Measurements from ENCODE around the gene PNLIPRP1. TPM values are rescaled to one million over a fixed set of nuclear protein-coding genes. Genes with fewer than 3 reads are reported as not detected.

PNLIPRP1 gene
- total RNA-seq, 1 experiment from 2014 or later = 1.6 TPM

DNA sequence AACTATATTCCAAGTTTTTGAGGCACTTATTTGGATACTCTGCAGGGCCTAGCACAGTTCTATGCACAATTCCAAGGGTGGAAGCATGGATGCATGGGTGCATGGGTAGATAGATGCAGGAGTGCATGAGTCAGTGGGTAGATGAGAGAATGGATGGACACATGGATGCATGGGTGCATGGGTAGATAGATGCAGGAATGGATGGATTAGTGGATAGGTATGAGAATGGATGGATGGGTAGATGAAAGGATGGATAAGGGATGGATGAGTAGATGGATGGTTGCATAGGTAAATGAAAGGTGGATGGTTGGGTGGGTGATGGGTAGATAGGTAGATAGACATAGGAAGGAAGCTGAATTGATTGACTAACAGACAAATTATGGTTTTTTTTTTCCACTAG, 45.6 kb downstream of the PNLIPRP1 start:
- Histone ChIP-seq H3K4me3 (replicated peaks in 1 of 2; ENCODE audit: low read depth in 1 of 2, low read length in 2 of 2) (no peak overlapping the region), H3K4me2 (ENCODE audit: low read length) (no peak overlapping the region), H3K9me3 (ENCODE audit: control insufficient read depth in 1 of 2, insufficient read depth in 1 of 2, low read depth in 1 of 2, low read length in 2 of 2) (no peaks in the 10 kb centered on the region), H3K9ac (ENCODE audit: low read length) (no peak overlapping the region), H3K36me3 (ENCODE audit: control insufficient read depth in 1 of 2, insufficient read depth in 2 of 2, low read length in 2 of 2) (no peaks in the 10 kb centered on the region), H3K27me3 (ENCODE audit: insufficient read depth, low read length) (no peaks in the 10 kb centered on the region), H3K4me1 (ENCODE audit: control insufficient read depth in 1 of 2, insufficient read depth in 2 of 2, low read length in 2 of 2) (peaks cover 11 to 20% of the 10 kb centered on the region in 2 experiments), H2AFZ (ENCODE audit: low read depth, low read length, poor library complexity, severe bottlenecking) (no peak overlapping the region), H3K27ac (ENCODE audit: low read depth, low read length) (no peak overlapping the region), H4K20me1 (ENCODE audit: insufficient read depth) (no peaks in the 10 kb centered on the region), H3K79me2 (ENCODE audit: insufficient read depth, low read length) (no peaks in the 10 kb centered on the region), H3K9me2 (ENCODE audit: insufficient read depth) (no peaks in the 10 kb centered on the region)
- POLR2A ChIA-PET = no interaction called here
- TF ChIP-seq CTCF (IDR thresholded peaks at IDR 0.05 in 2 of 3, conservative IDR thresholded peaks at IDR 0.05 in 1 of 3; ENCODE audit: borderline replicate concordance in 1 of 3, insufficient read depth in 1 of 3, low read depth in 2 of 3, low read length in 2 of 3) (no peak), POLR2AphosphoS5 (IDR thresholded peaks at IDR 0.05; ENCODE audit: low read depth, low read length) (no peak), RAD21 (IDR thresholded peaks at IDR 0.05; ENCODE audit: low read depth) (no peak), YY1 (IDR thresholded peaks at IDR 0.05; ENCODE audit: extremely low read depth, insufficient replicate concordance, low read depth, low read length) (no peak), CEBPB (IDR thresholded peaks at IDR 0.05; ENCODE audit: low read depth) (no peak), POLR2A (IDR thresholded peaks at IDR 0.05; ENCODE audit: borderline replicate concordance, extremely low read depth, insufficient read depth, insufficient read length) (no peak)
- DNase-seq (ENCODE audit: low read depth, low spot score) (no peak), ATAC-seq (no peak)
- RAD21 ChIA-PET (ENCODE audit: low non-redundant PET in 1 of 2, low total read pairs in 2 of 2, uncharacterized antibody in 2 of 2, unreplicated experiment in 2 of 2) = no interaction called here
- CTCF ChIA-PET = no interaction called here
- BruUV-seq (replicated peaks) = no TSS peak
- intact Hi-C loops (cut with micrococcal nuclease) = no loop called here

GRCh38 chr10:116636976-116637375, 46.2 kb downstream of the PNLIPRP1 start:
- BruUV-seq (replicated peaks) = no TSS peak
- RAD21 ChIA-PET (ENCODE audit: low non-redundant PET in 1 of 2, low total read pairs in 2 of 2, uncharacterized antibody in 2 of 2, unreplicated experiment in 2 of 2) = no interaction called here
- no peak for TF ChIP-seq EZH2 (IDR thresholded peaks at IDR 0.05)
- TF ChIP-seq SP1 (IDR thresholded peaks at IDR 0.05; ENCODE audit: low read depth) = no peak
- no peak for TF ChIP-seq RAD21 (IDR thresholded peaks at IDR 0.05; ENCODE audit: low read depth)
- TF ChIP-seq YY1 (IDR thresholded peaks at IDR 0.05; ENCODE audit: extremely low read depth, insufficient replicate concordance, low read depth, low read length) = no peak
- no peak for TF ChIP-seq ZFX (IDR thresholded peaks at IDR 0.05)
- TF ChIP-seq EGR1 (IDR thresholded peaks at IDR 0.05; ENCODE audit: low read depth) = no peak
- no peak for TF ChIP-seq ELF1 (IDR thresholded peaks at IDR 0.05; ENCODE audit: borderline replicate concordance, low read depth)
- no peak for TF ChIP-seq ZBTB33 (IDR thresholded peaks at IDR 0.05; ENCODE audit: extremely low read depth, insufficient replicate concordance, low read length)
- TF ChIP-seq, protein P1, sequence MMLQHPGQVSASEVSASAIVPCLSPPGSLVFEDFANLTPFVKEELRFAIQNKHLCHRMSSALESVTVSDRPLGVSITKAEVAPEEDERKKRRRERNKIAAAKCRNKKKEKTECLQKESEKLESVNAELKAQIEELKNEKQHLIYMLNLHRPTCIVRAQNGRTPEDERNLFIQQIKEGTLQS (IDR thresholded peaks at IDR 0.05) = no peak
- TF ChIP-seq CEBPB (IDR thresholded peaks at IDR 0.05; ENCODE audit: low read depth) = no peak
- TF ChIP-seq CTCF (IDR thresholded peaks at IDR 0.05 in 2 of 3, conservative IDR thresholded peaks at IDR 0.05 in 1 of 3; ENCODE audit: borderline replicate concordance in 1 of 3, insufficient read depth in 1 of 3, low read depth in 2 of 3, low read length in 2 of 3) = no peak
- no peak for TF ChIP-seq SIN3A (IDR thresholded peaks at IDR 0.05; ENCODE audit: low read depth)

More at GRCh38 chr10:116636976-116637375, 46.2 kb downstream of the PNLIPRP1 start:
- no peaks in the 10 kb centered on the region for H3K27me3 ChIP-seq (ENCODE audit: insufficient read depth, low read length)
- H3K36me3 ChIP-seq (ENCODE audit: control insufficient read depth in 1 of 2, insufficient read depth in 2 of 2, low read length in 2 of 2) = no peaks in the 10 kb centered on the region
- H3K79me2 ChIP-seq (ENCODE audit: insufficient read depth, low read length) = no peaks in the 10 kb centered on the region
- ChIA-PET CTCF (no interaction called here), POLR2A (no interaction called here)
- no peak overlapping the region for H2AFZ ChIP-seq (ENCODE audit: low read depth, low read length, poor library complexity, severe bottlenecking)
- H3K4me2 ChIP-seq (ENCODE audit: low read length) = no peak overlapping the region
- no peaks in the 10 kb centered on the region for H3K9me3 ChIP-seq (ENCODE audit: control insufficient read depth in 1 of 2, insufficient read depth in 1 of 2, low read depth in 1 of 2, low read length in 2 of 2)
- no peaks in the 10 kb centered on the region for H4K20me1 ChIP-seq (ENCODE audit: insufficient read depth)
- ATAC-seq = peak; percentile 44; the same call in 1 of the 2 replicates
- DNase-seq (ENCODE audit: low read depth, low spot score) = no peak
- no peak overlapping the region for H3K9ac ChIP-seq (ENCODE audit: low read length)
- H3K27ac ChIP-seq (ENCODE audit: low read depth, low read length) = no peak overlapping the region
- H3K4me3 ChIP-seq (replicated peaks in 1 of 2; ENCODE audit: low read depth in 1 of 2, low read length in 2 of 2) = no peak overlapping the region
- no peaks in the 10 kb centered on the region for H3K9me2 ChIP-seq (ENCODE audit: insufficient read depth)
- H3K4me1 ChIP-seq (ENCODE audit: control insufficient read depth in 1 of 2, insufficient read depth in 2 of 2, low read length in 2 of 2) = peaks cover 11 to 20% of the 10 kb centered on the region in 2 experiments
- intact Hi-C loops (cut with micrococcal nuclease) = no loop called here
